HG03060 (cell line): ENCODE results near the gene PACS1.
"Not testable (repeated sequence)": the region's sequence is repeated elsewhere in the genome, so short reads cannot be mapped to it uniquely, and the experiment has no call there.

Source experiments
- ATAC-seq: cut with Tn5 transposase; IDR thresholded peaks from one replicate; pipeline ENCODE4 v1.9.1; 2021; ENCODE audit warnings: low read depth, moderate number of reproducible peaks; ENCODE audit not compliant: unreplicated experiment

The PACS1 gene

DNA sequence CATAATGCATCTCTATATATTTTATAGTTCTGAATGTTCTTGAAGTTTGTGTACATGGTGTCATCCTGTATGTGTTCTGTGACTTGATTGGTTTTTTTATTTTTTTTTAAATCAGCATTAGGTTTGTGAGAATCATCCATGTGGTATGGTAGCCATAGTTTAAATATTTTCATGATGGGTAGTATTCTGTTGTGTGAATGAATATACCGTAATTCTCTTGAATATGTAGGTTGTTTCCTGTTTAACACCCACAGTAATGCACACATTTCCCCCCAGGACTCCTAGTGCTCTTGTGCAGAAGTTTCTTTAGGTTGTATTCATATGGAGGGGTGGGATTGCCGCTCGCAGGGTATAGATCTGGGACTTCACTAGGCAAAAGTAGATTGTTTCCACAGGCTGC, 2.0 kb downstream of the PACS1 start:
- no peak for ATAC-seq

DNA sequence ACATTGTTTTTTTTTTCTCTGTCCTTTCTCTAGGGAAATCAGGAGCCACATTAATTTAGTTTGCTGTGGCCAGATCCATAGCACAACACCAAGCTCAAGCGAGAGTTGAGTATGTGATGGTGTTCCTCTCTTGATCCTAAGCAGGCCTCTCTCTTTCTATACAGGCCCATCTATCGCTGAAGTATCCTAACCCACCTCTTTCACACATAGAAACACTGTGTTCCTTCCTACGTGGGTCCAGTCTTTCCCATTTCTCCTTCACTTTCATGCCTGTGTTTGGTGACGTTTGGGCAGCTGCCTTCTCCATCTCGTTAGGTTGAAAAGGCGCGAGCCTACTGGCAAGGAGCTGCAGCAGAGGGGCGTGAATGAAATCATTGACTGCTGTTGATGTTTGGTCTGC, 2.4 kb downstream of the PACS1 start:
- ATAC-seq = no peak

DNA sequence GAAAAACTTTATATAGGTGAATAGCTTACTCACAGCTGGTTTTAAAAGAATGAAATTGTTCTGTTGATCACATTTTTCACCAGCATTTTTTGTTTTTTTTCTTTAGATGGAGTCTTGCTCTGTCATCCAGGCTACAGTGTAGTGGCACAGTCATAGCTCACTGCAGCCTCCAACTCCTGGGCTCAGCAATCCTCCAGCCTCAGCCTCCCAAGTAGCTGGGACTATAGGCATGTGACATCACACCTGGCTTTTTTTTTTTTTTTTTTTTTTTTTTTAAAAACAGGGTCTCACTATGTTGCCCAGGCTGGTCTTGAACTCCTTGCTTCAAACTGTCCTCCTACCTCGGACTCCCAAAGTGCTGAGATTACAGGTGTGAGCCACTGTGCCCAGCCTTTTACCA, 3.6 kb downstream of the PACS1 start:
- ATAC-seq = no peak

DNA sequence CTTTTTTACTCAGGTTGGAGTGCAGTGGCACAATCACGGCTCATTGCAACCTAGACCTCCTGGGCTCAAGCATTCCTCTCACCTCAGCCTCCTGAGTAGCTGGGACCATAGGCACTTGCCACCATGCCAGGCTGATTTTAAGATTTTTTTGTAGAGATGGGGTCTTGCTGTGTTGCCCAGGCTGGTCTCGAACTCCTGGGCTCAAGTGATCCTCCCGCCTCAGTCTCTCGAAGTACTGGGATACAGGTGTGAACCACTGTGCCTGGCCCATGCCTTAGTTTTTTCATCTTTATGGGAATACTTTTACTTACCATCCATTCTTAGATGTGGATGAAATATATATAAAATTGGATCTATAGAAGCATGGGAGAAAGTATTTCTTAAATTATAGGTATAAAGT, 5.2 kb downstream of the PACS1 start:
- no peak for ATAC-seq

DNA sequence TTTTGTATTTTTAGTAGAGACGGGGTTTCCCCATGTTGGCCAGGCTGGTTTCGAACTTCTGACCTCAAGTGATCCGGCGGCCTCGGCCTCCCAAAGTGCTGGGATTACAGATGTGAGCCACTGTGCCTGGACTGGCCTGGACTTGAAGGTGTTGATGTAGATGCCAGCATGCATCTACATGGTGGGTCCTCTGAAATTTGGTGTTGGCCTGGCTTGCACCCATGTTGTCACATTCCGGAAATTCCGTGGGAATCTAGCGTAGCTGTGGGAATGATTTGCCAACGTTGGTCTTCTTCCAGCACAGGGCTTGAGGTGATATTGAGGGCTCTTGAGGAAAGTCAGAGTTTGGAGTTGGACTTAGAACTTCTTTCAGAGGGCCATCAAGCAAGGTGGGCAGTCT, 6.5 kb downstream of the PACS1 start:
- no peak for ATAC-seq

DNA sequence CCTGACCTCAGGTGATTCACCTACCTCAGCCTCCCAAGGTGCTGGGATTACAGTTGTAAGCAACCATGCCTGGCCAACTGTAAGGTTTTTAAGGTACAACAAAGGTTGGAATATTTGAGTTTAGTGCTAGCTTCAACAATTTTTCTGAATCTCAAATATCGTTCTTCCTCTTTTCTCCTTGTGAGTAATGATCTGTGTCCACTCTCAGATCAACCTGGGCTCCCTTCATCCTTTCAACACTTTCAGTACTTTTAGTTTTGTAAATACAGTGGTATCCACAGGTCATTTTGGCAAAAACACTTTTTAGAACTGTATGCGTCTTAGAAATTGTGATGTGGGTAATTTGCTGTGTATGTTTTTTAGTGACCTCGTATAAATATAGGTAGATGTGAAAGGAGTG, 7.9 kb downstream of the PACS1 start:
- ATAC-seq = no peak

DNA sequence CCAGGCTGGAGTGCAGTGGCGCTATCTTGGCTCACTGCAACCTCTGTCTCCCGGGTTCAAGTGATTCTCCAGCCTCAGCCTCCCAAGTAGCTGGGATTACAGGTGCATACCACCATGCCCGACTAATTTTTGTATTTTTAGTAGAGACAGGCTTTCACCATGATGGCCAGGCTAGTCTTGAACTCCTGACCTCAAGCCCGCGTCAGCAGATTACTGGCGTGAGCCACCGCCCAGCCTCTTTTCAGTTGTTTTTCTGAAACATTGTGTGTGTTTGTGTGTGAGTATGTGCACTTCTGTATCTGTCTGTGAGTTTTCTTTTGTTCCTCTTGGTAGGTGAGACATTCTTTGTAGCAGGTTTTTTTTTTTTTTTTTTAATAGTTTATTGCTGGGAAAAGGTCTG, 8.9 kb downstream of the PACS1 start:
- ATAC-seq = not testable (repeated sequence)

DNA sequence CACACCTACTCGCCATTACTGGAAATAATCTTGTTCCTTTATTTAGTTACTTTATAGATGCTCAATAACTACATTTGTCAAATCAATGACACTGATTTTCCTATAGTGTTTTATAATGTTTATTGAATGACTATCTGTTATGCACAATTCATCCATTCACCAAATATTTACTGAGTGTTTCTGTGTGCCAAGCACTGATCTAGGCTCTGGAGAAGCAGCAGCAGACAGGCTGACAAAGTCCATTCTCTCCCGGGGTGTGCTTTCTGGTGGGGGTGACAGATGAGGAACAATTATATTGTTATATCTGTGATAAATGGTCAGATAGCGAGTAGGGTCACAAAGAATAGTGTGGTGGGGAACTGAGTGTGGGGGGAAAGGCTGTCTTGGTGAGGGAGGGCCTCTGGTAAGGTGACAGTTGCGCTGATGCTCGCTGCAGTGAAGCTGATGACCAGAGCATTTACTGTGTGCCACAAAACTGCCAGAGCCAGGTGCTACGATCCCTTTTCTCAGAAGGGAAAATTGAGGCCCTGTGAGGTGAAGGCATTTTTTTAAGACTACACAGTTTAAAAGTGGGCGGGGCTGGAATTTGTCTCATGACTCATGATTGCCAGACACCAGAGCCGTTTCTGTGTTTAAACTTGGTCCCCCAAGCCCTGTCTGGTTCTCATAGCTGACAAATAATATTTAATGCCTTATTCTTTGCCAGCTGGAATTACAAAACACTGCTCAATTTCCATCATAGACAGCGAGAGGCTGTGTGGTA, 10.2 kb downstream of the PACS1 start:
- no peak for ATAC-seq

DNA sequence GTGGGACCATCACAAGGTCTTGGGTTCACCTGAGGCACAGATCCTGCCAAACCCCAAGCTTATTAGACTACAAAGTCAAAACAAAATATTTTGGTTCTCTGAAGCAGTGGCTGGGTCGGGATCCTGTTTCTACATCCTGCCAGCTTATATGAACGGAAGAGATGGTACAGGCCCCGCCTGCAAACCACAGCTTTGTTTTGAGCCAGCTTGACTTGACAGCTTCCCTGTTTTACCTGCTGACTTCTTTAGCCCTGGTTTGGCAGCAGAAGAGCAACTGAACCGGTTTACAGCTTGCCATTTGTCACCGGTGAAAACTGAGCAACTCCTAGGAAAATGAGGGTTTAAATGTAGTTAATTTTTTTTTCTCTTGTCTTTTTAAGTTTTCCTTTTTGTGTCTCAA, 11.4 kb downstream of the PACS1 start:
- peak; percentile 56 for ATAC-seq

DNA sequence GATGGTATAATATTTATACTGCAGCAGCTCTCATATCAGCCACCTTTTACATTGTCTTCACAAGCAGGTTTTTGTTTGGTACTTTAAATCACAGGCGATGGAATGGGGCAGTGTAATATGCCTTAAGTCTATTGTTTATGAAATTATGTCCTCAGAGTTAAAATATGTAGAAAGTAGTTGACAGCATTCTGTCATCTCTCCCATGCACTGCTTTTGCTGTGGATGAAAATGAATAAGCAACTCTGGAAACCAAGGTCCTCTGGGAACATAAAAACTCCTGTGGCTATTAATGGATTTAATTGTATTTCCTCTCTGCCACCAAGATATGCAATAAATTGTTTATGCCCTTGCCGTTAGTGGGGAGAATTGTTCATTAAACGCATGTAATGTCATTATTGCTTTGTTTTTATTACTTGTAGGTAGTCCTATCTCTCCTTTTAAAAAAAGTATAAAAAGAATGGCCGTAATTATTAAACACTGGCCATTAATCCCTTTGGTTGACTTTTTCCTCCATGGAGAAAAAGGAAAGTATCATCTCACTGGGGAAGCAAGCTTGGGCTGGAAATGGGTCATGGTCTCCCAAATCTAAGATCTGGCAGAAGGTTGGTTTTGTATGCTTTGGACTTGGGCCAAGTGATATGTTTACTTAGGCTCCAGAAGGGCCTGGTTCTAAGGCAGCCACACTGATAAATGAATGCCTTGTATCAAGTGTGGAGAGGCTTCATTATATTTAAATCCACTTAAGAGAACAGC, 13.1 kb downstream of the PACS1 start:
- ATAC-seq = no peak

DNA sequence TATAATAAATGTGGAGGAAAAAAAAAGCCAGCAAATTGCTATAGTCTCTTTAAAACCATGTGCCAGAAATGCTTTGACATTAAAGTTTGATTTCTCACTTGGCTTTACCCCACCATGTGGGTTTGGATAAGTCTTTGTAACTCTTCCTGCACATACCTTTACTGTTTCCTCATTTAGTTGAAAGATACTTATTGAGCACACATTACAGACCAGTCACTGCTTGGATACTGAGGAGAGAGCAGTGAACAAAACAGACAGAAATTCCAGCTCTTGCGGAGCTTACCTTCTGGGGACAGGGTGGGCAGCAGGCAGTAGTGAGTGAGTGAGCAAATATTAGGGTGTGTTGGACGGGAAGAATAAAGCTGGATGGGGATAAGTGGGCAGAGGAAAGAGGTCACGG, 13.7 kb downstream of the PACS1 start:
- ATAC-seq = no peak

DNA sequence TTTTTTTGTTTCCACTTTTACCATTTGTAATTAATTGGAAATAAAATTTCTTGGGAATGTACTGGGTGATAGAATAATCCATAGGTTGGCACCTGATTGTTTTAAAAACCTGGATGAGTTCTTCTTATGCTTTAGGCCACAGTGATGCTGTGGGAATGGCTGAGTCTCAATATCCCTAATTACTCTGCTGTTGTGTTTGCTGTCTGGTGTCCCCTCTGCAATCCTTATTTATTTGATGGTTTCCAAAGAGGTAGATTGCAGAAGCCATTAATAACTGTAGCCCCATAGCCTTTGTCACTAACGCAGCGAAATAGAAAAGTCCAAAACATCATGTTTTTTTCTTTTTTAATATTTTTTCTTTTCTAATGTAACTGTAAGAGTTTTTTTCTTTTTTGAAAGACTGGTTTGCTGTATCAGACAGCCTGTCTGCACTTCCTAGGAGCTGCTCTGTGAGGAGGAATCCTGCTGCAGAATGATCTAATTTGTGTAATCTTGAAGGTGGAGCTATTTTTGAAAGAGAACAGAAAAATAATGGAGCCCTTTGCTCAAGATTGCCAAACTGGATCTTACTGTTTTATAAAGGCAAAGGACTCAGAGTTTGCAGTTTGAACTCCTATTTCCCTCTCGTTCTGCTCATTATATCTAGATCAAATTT, 14.9 kb downstream of the PACS1 start:
- no peak for ATAC-seq

DNA sequence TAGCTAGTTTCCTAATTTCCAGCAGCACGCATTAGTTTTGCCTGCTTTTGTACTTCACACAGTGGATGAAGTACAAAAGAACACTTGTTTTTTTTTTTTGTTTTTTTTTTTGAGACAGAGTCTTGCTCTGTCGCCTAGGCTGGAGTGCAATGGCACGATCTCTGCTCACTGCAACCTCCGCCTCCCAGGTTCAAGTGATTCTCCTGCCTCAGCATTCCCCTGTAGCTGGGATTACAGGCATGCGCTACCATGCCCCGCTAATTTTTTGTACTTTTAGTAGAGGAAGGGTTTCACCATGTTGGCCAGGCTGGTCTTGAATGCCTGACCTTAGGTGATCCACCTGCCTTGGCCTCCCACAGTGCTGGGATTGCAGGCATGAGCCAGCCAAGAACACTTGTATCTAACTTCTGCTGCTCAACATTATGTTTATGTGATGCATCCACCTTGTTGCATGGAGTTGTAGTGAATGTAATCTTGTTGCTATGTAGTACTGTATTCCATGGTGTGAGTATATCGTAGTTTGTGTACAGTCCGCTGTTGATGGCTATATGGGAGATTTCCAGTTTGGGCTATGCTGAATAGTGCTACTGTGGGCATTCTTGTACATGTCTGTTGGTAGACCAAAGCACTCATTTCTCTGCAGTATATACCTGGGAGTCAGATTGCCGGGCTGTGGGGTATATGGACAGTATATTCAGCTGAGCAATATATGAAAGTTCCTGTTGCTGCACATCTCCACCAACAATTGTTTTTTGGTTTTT, 17.3 kb downstream of the PACS1 start:
- no peak for ATAC-seq

DNA sequence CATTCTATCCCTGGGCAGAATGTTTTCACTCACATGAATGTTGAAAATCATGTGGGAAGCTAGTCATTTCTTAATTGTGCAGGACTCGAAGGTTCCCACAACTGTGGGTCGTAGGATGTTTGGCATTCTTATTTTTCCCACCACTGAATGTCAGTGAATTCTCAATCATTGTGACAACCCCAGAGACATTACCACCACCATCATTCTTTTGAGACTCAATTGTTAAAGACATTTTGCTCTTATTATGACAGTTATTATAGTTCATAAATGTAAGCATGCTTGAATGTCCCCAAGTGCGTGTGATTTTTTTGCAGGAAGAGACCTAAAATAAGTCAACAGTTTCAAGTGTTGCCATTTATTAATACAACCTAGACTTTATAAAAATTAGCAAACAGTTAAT, 19.0 kb downstream of the PACS1 start:
- no peak for ATAC-seq

DNA sequence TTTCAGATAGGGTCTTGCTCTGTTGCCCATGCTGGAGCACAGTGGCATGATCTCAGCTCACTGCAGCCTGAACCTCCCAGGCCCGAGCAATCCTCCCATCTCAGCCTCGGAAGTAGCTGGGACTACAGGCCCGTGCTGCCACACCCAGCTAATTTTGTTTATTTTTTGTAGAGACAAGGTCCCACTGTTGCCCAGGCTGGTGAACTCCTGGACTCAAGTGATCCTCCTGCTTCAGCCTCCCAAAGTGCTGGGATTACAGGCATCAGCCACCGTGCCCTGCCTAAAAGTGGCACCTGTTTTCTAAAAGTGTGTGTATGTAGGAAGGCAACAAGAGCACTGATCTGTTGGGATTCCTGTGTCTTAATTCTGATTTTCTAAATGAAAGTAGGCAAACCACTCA, 20.2 kb downstream of the PACS1 start:
- ATAC-seq = no peak

DNA sequence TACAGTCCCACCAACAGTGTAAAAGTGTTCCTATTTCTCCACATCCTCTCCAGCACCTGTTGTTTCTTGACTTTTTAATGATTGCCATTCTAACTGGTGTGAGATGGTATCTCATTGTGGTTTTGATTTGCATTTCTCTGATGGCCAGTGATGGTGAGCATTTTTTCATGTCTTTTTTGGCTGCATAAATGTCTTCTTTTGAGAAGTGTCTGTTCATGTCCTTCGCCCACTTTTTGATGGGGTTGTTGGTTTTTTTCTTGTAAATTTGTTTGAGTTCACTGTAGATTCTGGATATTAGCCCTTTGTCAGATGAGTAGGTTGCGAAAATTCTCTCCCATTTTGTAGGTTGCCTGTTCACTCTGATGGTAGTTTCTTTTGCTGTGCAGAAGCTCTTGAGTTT, 22.1 kb downstream of the PACS1 start:
- not testable (repeated sequence) for ATAC-seq

DNA sequence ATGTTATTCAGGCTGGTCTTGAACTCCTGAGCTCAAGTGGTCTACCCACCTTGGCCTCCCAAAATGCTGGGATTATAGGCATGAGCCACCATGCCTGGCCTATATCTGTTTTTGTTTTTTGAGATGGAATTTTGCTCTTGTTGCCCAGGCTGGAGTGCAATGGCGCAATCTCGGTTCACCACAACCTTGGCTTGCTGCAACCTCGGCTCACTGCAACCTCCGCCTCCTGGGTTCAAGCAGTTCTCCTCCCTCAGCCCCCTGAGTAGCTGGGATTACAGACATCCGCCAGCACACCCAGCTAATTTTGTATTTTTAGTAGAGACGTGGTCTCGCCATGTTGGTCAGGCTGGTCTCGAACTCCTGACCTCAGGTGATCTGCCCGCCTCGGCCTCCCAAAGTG, 29.7 kb downstream of the PACS1 start:
- not testable (repeated sequence) for ATAC-seq

DNA sequence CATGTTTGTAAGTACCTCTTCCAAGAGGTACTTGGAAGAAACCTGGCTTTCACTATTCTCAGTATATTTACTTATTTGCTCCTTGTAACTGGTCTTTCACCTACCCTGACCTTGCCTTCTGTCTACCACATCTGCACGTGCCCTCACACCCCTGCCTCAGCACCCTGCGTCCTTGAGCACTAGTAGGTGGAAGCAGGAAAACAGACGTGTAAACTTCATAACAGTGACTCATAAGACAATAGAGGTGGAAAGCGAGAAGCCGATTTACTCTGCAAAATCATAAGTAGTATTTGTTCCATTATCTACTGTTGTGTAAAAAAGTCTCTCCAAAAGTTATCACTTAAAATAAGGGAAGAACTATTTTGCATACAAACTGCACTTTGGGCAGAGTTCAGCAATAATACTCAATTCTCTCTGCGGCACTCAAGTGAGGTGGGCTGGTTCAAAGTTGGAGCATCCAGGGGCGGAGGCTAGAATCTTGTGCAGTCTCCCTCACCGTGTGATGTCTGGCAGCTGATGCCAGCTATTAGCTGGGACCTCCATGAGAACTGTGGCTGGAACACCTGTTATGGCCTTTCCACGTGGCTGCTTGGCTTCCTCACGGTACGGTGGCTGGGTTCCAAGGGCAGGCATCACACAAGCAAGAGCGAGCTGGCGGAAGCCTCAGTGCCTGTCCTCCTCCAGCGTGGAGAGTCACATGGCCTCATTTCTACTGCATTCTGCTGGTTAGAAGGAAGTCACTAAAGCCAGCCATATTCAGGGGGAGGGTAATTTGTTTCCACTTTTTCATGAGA, 30.4 kb downstream of the PACS1 start:
- no peak for ATAC-seq

DNA sequence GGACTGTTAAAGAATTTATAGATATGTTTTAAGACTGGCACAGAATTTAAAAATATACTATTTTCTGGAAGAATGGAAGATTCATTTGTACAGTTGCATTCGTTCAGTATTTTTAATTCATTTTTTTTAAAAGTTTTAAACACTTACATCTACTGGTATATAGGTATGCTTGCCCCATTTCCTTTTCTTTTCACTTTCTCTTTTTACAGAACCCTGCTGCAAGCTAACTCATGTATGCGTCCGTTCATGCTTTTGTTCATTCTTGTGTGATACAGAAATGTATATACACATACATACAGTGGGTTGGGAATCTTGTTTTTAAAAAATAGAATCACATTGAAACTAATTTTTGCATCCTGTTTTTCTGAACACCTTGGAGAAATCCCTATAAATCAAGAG, 31.0 kb downstream of the PACS1 start:
- ATAC-seq = no peak

DNA sequence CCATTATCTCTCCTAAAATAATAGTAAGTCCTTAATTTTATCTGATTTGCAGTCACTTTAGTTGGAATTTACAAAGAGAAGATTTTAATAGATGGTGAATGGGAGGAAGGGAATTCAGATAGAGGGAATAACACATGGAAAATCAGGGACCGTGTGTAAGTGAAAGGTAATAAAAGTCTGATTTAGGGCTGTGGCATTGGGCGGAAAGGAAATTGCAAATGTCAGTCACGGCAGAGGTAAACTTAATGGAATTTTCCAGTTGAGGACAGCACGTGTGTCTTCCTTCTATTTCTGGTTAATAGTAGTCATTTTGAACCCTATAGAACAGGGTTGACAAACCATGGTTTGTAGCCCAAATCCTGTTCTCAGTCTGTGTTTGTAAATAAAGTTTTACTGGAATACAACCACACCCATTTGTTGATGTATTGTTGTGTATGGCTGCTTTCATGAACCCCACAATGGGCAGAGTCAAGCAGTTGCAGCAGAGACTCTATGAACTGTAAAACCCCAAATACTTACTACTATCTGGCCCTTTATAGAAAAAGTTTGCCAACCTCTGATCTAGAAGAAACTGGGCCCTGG, 34.1 kb downstream of the PACS1 start:
- no peak for ATAC-seq
